Activated T-cell treated with anti-CD3 and anti-CD28 coated beads for 4 hours (primary cell): Measurements from ENCODE around the gene IRF2BPL.

ENCODE experiments used
- DNase-seq: peaks from one replicate; pipeline ENCODE4 v3.0.0-alpha.2; 2020

The IRF2BPL gene

DNA sequence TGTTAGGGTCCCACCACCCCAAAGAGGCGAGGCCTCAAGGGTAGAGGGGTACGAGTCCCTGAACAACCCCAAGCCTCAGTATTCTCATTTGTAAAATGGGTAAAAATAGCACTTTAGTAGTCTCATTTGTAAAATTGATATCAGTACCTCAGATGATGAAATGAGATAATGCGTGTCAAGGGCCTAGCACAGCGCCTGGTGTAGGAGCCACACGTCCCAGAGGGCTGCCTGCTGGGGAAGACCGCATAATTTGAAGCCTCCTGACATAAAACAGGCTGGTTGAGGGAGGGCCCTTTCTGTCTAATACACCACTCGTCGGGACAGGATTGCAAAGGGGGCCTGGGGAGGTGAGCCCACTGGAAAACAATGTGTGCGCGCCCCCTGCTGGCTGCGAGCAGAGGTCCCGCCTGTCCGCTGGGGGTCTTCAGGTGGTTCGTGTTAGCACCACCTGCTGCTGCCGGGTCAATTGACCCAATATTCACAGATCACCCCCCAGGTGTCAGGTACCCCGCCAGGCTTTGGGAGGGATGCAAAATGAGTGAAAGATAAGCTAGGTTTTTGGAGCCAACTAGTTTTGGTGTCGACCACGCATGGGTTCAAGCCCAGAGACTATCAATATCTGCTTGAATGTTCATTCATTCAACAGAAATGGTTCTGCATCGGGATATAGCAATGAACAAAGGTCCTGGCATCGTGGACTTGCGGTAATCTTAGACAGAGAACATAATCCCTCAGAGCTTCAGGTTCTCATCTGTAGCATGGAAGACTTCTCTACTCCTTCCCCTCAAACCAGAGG is 24.7 kb upstream of the IRF2BPL start:
- DNase-seq = peak; percentile 74

DNA sequence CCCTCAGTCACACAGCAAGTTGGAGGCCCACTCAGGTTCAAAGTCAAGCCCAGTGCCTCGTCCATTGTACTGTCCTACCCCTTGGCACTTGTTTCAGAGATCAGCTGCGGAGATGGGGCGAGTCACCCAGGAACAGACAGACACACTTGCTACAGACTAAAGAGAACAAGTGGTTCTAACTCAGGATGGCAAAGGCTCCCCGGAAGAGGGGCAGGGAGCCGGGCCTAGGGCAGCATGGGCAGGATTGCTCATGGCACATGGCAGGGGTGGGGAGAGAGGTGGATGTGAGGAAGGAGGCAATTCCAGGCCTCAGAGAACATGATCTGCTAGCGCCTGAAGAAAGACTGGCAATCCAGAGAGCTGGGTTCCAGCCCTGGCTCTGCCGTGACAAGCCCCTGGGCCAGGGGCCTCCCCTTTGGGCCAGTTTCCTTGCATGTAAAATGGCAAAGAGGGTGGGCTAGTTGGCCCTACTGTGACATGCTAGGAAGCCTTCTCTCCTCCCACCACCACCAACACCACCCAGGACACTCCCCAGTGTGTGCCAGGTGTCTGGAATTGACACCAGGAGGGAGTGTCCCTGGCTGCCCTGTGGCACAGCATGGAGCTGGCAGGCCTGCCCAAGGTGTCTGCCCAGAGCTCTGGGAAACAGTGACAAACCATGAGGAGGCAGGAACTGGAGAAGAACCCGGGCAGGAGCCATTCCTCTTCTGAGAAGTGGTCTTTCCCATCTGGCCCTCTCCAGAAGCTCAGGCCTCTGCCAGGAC is 24.0 kb upstream of the IRF2BPL start:
- DNase-seq = no peak

DNA sequence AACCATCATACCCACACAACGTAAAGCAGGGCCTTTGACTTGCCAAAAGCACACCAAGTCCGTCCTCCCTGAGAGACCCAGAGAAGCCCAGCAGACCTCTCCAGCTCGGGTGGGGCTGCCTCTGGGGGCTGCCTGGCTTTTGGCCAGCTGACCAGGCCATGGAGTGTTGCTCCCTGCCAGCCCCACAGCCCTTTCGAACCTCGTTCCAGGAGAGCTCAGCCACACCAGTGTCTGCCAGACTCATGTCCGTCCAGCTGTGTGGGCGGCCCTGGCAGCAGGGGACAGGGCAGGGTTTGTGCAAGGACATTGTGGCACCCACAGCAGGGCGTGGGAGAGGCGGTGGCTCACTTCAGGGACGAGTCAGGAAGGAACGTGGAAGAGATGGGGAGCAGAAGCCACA is 22.6 kb upstream of the IRF2BPL start:
- no peak for DNase-seq

DNA sequence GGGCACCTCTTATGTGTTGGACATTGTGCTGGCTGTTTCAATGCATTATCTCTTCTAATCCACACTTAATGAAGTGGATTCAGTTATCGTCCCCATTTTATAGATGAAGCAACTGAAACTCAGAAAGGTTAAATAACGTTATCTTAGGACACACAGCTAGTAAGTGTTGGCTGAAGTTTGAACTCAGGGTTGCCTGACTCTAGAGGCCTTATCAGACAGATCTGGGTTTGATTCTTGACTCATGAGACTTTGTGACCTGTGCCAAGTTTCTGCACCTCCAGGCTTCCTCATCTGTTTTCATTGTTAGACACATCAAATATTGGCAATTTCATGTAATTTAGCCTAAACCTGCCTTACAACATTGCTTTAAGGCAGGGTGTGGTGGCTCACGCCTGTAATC is 18.2 kb upstream of the IRF2BPL start:
- DNase-seq = no peak

DNA sequence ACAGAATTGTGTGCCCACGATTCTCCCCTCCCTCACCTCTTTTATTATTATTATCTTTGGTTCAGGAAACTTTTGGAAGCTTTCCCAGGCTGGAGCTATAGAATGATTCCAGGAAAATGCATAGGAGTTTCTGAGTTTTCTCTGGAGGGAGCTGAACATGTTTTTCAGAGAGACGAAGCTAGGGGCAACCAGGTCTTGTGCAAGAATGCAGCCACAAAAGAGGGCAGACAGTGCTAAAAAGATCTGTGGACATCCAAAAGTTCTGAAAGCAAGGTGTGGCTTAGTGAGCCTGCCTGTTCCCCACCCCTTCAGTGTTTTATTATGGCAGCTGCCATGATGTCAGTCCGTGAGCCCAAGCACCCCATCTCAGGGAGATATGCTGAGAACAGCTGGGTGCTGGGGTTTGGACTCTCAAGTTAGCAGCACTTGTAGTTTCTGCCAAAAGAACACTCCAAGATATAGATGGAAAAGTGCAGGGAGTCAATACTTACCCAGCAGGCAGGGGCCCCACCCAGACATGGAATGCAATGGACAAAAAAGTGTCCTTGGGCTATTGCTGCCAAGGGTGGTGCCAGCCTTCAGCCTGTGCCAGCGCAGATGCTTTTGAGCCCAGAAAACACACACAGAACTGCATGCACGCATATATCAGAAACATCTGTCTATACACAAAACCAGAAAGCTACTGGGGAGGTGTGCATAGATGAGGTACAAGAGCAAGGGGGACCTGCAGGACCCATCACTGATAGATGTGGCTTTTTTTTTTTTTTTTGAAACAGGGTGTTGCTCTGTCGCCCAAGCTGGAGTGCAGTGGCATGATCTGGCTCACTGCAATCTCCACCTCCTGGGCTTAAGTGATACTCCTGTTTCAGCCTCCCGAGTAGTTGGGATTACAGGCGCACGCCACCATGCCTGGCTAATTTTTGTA is 17.0 kb upstream of the IRF2BPL start:
- no peak for DNase-seq

DNA sequence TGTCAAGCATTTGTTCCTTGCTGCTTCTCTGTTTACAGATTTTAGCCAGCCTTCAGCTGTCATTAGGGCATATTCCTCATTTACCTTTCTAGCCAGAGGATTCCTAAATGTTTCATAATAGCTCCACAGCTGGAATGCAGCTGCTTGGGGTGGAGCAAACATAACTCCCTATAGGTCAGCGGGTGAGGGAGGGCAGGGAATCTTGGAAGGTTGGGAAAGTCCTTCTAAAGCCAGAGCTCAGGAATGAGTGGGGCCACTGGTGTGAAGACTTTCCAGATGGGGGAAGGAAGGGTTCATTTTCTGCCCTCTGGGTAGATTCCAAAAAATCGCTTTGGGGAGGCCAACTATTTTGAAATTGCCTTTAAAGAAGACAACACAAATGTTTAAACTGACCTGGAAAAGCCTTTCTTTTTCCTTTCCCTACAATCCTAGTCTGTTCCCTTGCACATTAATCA is 16.3 kb upstream of the IRF2BPL start:
- no peak for DNase-seq

DNA sequence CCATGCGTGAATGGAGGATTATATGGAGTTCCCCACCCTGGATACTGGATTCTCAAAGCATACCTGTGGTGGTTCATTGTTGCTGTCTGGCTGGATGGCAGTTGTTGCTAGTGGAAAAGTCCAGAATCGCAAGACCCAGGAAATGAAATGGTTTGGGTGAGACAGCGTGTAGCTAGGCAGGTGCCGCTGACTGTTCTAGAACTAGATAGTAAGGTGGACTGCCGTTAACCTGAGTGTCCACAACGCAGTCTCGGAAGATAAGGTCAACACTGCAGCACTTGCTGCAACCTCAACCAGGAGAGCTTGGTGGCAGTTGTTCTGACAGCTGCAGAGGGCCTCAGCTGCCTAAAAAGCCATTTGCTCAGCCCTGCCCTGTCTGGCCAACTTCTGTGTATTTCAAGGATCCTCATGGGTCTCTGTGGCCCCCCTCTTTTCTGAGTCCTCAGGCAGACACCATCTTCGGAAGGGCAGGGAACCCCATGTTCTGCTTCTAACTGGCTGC is 15.5 kb upstream of the IRF2BPL start:
- DNase-seq = no peak

DNA sequence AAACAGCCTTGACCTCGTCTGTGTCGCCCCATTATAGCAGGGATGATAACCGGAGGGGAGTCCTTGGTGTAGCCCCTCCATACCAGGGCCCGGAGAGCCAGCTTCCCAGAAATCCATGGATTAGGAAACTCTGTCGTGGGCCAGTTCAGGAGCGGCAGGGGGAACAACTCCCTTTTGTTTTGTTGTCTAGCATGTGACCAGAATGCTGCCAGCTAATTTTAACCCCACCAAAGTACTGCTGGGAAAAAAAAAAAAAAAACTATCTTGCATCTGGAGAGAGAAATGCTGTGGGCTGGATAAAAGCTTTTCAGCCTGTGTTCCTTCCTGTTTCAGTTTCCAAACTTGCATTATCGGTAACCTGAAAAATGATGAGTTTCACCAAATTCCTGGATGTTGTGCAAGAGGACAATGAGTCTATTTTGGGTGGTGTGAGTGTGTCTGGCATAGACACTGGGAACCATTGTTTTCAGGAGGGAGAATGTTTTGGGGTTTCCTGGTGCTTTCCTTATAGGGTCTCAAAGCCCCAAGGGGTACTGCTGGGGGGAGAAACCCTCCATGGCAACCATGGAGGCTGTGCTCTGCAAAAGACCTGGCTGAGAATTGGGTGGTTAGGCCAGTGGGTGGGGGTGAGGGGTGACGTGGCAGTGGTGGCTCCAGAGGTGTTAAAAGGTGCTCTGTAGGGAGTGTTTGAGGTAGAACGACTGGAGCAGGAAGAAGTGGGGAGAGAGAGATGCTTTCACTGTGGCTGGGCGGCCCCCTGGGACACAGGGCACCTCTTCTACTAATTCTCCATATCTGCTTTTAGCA is 14.9 kb upstream of the IRF2BPL start:
- DNase-seq = no peak

DNA sequence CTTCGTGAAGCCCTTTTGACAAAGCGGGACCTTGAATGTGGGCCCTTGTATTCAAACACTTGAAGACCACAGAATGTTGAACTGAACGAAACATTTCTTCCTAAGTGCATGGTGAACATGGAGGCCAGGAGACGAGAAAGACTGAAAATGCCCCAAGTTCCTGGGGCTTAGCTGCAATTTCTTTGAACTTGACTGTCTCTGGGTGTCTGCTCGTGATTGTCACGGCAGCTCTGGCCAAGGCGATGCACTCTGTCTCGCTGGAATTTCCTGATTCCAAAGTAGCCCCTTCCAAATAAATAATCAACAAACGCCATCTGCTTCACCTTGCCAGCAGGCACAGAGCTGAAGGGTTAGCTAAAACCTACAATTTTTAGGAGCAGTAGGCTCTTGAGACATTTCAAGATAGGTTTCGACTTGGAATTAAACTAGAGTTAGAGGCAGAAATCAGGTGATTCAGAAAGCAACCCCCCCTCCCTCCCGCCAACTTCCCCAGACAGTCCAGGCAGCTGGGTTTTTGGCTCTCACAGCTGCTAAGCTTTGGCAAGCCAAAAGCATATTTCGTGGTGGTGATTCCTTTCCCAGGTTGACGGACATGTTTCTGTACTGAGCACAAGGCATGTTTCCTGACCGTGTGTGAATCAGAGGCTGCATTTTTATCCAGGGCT is 13.5 kb upstream of the IRF2BPL start:
- no peak for DNase-seq

DNA sequence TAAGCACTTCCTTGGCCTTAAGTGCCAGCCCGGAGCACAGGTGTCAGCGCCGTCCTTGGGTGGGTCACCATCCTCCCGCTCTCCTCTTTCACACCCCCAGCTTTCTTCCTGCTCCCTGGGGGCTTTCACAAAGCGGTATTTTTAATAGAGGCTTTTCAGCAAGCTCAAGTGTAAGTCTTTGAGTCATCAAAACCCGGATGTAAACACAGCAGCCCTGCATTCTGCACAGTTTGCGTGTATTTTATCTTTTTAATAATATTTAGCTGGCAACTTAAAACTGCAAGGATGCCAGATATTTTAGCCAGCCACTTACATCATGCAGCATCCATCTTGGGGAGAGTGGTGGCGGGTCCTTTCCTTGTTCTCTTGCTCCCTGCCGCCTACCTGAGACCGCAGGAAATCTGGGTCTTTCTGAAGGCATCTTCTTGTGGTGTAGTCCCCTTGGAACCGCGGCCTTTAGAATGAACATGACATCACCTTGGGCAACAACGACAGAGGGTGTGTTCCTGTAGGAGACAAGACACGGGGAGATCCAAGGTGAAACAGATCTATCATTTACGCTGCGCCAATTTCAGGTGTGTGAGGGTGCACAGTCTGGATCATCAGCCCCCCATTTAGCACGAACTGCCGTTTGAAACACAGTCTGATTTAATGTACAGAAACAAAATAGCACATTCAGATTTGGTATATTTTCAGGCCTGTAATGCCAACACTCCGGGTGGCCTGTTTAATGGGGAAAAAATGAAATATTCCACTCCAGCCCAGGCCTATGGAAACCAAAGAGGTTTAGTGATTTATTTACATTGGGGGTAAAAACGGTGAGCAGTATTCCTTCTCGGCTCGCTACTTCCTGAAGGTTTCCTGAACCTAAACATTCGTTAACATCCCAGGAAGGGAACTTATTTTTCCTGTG is 12.5 kb upstream of the IRF2BPL start:
- DNase-seq = no peak

DNA sequence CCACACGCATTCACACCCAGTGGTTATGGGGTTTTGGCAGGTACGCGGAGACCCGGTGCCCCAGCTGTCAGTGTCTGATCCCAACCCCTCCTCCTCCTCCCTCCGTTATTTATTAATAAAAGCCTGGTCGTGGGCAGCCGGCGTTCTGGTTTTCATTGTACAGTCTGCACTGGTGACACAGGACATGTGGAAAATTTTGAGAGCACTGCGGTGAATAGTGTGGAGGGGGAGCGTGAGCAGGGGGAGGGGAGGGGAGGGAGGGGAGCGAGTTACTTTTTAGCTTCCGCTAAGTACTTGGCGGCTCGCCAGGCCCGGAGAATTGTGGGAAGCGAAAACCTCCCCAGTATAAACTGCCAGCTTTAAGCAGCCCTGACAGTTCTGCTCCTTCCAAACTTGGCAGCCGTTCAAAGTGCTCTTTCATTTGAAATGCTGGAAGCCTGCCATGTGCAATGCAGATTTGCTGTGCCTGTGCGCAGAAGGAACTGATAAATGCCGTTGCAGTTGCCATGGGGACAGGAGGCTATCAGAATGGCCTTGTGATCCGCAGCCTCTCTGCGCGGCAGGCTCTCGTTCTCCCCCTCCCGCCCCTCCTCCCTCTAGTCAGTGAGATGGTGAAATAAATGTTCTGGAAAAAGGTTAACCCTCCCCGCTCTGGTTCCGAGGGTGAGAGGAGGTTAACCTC is 11.7 kb upstream of the IRF2BPL start:
- DNase-seq = peak; percentile 94

DNA sequence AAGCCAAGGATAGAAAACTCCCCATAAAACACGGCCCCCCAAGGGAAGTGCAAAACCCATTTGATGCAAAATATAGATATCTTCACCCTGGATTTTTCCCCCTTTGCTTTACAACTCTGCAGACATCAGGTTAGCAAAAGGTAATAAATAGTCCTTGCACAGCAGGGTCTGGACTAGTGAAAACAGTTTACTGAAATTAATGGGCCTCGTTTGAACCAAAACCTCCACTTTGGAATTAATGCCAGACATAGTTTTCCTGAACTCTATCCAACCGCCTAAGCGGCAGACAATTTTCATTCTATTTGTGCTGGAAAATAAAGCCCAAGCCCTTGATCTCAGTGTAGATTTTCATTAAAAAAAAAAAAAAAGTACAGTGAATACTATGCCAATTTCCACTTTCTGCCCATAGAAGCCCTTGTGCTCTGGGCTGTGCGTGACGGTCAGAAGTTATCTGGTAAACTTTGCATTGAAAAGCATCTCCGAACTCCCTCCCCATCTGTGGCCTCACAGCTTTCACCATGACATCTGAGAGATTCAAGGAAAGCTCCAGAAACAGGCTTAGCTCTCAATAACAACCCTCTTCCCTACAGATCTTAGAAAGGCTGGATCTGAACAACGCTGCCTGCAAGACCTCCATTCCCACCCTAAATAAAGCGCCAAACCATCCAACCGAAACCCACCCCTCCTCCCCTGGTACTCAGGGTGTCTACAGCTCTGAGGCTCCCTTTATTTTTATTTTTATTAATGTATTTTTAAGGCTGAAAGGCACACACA is 11.0 kb upstream of the IRF2BPL start:
- DNase-seq = no peak

DNA sequence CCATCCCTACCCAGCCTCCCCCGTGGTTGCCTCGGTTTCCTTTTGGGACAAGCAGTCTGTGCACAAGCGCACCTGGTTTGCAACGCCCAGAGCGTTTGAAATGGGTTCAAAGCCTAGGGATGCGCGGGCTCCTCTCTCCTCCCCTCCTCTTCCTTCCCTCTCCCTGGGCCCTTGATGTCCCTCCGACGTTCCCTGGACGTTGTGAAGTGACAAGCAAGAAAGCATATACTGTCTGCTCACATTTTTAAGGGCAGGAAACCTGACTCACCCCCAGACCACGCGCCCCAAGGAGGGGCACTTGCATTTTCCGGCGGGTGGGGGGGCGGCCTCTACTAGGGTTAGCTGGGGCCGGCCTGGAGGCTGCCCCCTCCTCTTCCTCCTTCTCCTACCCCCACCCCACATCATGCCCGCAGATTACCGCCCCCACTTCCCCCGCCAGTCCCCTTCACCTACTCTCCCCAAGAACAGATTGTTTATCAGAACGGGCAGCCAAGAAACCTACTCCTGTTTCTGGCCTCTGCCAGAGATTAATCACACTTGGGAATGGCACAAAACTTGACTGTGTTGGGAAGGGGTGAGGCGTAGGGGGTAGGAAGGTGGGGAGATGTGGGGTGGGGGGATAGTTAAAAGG is 9.5 kb upstream of the IRF2BPL start:
- DNase-seq = peak; percentile 60

DNA sequence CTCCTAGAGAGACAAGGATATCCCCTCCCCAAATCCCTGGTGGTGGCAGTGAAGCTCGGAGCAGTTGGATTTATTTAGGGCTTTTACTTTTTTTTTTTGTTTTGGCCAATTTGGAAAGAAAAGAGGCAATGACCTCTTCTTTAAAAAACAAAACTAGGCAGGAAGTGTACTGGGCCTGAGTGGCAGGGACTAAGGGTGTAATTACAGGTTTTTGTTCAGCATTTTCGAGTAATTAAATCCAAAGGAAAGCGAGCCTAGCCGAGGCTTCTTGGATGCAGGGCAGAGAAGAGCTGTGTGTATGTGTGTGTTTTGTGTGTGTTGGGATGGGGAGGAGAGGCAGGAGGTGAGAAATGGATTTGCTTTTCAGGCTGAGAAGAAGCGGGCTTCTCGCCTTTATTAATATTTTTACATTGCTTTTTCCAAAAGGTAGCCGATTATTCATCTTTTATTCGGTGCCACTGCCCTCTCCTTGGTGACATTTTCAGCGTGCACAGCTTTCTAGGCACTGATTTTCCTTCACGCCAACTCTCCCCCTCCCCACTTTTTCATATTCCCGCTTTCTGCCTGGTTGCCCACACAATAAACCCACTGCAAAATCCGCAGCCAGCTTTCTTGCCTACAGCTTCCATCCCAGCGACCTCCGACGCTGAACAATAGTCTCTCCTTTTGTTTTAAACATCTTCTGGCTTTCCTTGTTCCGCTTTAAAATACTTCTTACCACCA is 8.9 kb upstream of the IRF2BPL start:
- no peak for DNase-seq

DNA sequence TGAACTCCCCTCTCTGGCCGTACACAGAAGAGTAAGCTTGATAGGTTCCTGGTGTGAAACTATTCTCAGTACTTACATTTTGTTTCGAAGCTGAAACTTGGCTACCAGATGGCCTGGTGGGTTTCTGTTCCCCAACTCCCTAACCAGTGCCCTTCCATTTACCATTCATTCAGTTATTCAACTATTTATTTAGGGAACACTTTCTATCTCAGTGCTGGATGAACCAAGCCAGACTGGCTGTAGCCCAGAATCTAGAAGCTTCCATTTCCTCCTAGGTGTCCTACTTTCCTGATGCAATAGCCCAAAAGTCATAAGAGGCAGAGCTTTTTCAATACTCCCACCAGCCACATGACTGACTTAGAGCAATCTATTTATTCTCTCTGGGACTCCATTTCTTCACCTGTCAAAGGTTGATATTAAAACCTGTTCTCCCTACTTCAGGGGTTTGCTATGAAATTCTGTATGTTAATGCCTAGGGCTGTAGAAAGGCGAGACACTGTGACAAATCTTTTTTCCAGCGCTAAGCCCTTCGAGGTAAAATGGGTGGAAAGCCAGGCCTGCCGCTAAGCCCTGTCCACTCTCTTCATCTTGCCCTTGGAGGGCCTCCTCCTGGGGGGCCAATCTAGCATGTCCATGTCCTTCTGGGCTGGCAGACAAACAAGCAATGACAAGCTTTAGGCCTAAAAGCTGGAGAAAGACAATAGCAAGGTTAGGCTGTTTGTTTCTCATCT is 8.1 kb upstream of the IRF2BPL start:
- no peak for DNase-seq

DNA sequence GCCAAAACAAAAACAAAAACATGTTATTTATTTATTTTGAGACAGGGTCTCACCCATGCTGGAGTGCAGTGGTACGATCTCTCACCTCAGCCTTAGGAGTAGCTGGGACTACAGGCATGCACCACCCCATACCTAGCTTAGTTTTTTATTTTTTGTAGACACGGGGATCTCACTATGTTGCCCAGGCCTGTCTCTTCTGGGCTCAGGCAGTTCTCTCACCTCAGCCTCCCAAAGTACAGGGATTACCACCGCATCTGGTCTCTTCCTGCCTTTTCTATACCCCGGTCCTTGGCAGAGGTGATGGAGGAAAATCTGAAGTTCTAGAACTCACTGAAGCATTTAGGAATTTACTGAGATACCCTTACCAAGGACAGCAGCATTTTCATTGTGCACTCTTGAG is 6.8 kb upstream of the IRF2BPL start:
- no peak for DNase-seq
